ENCODE data around the gene MGMT. TPM values are rescaled to one million over a fixed set of nuclear protein-coding genes. Genes with fewer than 3 reads are reported as not detected.

MGMT gene
- total and polyA plus RNA-seq, 4 donors, result 9.9 to 39.6 (median 23.2) TPM

- H3K9ac ChIP-seq (ENCODE audit: insufficient read depth in 1 of 2, low read length in 2 of 2), result no peak overlapping the region
- no peak for DNase-seq
These were observed 261.3 kb downstream of the MGMT start for GRCh38 chr10:129728246-129728820.

GRCh38 chr10:129728905-129729795 is 262.1 kb downstream of the MGMT start:
- DNase-seq, result no peak

More at GRCh38 chr10:129728246-129728820, 261.3 kb downstream of the MGMT start:
- peaks cover 0 to 22% (median 2%) of the 10 kb centered on the region in 4 donors for H3K9me3 ChIP-seq (ENCODE audit: control insufficient read depth in 4 of 4, insufficient read depth in 3 of 4, low read length in 3 of 4)
- no peak for TF ChIP-seq CTCF (IDR thresholded peaks at IDR 0.05; ENCODE audit: control extremely low read depth, extremely low read depth)
- no peaks in the 10 kb centered on the region for H3K27me3 ChIP-seq (ENCODE audit: control insufficient read depth in 3 of 3, insufficient read depth in 3 of 3, low read length in 2 of 3)
- peaks cover 0 to 1% (median 0%) of the 10 kb centered on the region in 5 donors for H3K4me1 ChIP-seq (ENCODE audit: control insufficient read depth in 5 of 5, insufficient read depth in 5 of 5, low read length in 5 of 5)
- no peak overlapping the region for H3K27ac ChIP-seq (ENCODE audit: low read depth in 1 of 2, low read length in 1 of 2)
- peaks cover 0 to 5% (median 0%) of the 10 kb centered on the region in 4 donors for H3K36me3 ChIP-seq (ENCODE audit: control insufficient read depth in 4 of 4, insufficient read depth in 4 of 4, low read length in 4 of 4)
- WGBS, 2 donors, result 95 to 97% methylated on average over 13 of the region's 13 CpGs
- no peak overlapping the region for H3K4me3 ChIP-seq
- no peak for ATAC-seq (ENCODE audit: insufficient read depth, low FRiP score)

GRCh38 chr10:129730272-129730992 is 263.4 kb downstream of the MGMT start:
- peaks cover 0 to 17% (median 2%) of the 10 kb centered on the region in 4 donors for H3K9me3 ChIP-seq (ENCODE audit: control insufficient read depth in 4 of 4, insufficient read depth in 3 of 4, low read length in 3 of 4)
- no peak overlapping the region for H3K9ac ChIP-seq (ENCODE audit: insufficient read depth in 1 of 2, low read length in 2 of 2)
- DNase-seq, result no peak
- peaks cover 0 to under 1% (median 0%) of the 10 kb centered on the region in 4 donors for H3K36me3 ChIP-seq (ENCODE audit: control insufficient read depth in 4 of 4, insufficient read depth in 4 of 4, low read length in 4 of 4)
- 92 to 93% methylated on average over 12 of the region's 12 CpGs for WGBS, 2 donors
- no peak overlapping the region for H3K27ac ChIP-seq (ENCODE audit: low read depth in 1 of 2, low read length in 1 of 2)
- H3K4me3 ChIP-seq, result no peak overlapping the region
- ATAC-seq (ENCODE audit: insufficient read depth, low FRiP score), result no peak
- H3K4me1 ChIP-seq (ENCODE audit: control insufficient read depth in 5 of 5, insufficient read depth in 5 of 5, low read length in 5 of 5), result peaks cover 0 to 1% (median 0%) of the 10 kb centered on the region in 5 donors
- no peak for TF ChIP-seq CTCF (IDR thresholded peaks at IDR 0.05; ENCODE audit: control extremely low read depth, extremely low read depth)
- no peaks in the 10 kb centered on the region for H3K27me3 ChIP-seq (ENCODE audit: control insufficient read depth in 3 of 3, insufficient read depth in 3 of 3, low read length in 2 of 3)

More at GRCh38 chr10:129728905-129729795, 262.1 kb downstream of the MGMT start:
- H3K9ac ChIP-seq (ENCODE audit: insufficient read depth in 1 of 2, low read length in 2 of 2), result no peak overlapping the region
- peaks cover 0 to 22% (median 2%) of the 10 kb centered on the region in 4 donors for H3K9me3 ChIP-seq (ENCODE audit: control insufficient read depth in 4 of 4, insufficient read depth in 3 of 4, low read length in 3 of 4)
- 95 to 96% methylated on average over 21 of the region's 21 CpGs for WGBS, 2 donors
- H3K4me1 ChIP-seq (ENCODE audit: control insufficient read depth in 5 of 5, insufficient read depth in 5 of 5, low read length in 5 of 5), result peaks cover 0 to 1% (median 0%) of the 10 kb centered on the region in 5 donors
- no peak for ATAC-seq (ENCODE audit: insufficient read depth, low FRiP score)
- H3K27me3 ChIP-seq (ENCODE audit: control insufficient read depth in 3 of 3, insufficient read depth in 3 of 3, low read length in 2 of 3), result no peaks in the 10 kb centered on the region
- no peak for TF ChIP-seq CTCF (IDR thresholded peaks at IDR 0.05; ENCODE audit: control extremely low read depth, extremely low read depth)
- H3K27ac ChIP-seq (ENCODE audit: low read depth in 1 of 2, low read length in 1 of 2), result no peak overlapping the region
- peaks cover 0 to 5% (median 0%) of the 10 kb centered on the region in 4 donors for H3K36me3 ChIP-seq (ENCODE audit: control insufficient read depth in 4 of 4, insufficient read depth in 4 of 4, low read length in 4 of 4)
- H3K4me3 ChIP-seq, result no peak overlapping the region
